C4-2B (cell line): ENCODE results near the gene HOXB5.

Source experiments
- CTCF ChIP-seq: fragments of 450-650 bp; conservative IDR thresholded peaks from 2 replicates; pipeline ENCODE4 v1.5.1; 2017; ENCODE audit warnings: mild to moderate bottlenecking
- ZFX ChIP-seq: fragments of 450-650 bp; IDR thresholded peaks from 2 replicates; pipeline ENCODE4 v1.6.1; 2017

GRCh38 chr17:48588528-48588927 is 5.1 kb downstream of the HOXB5 start:
- no peak for TF ChIP-seq CTCF
- no peak for TF ChIP-seq ZFX
